ENCODE results near the gene RTTN.

DNA sequence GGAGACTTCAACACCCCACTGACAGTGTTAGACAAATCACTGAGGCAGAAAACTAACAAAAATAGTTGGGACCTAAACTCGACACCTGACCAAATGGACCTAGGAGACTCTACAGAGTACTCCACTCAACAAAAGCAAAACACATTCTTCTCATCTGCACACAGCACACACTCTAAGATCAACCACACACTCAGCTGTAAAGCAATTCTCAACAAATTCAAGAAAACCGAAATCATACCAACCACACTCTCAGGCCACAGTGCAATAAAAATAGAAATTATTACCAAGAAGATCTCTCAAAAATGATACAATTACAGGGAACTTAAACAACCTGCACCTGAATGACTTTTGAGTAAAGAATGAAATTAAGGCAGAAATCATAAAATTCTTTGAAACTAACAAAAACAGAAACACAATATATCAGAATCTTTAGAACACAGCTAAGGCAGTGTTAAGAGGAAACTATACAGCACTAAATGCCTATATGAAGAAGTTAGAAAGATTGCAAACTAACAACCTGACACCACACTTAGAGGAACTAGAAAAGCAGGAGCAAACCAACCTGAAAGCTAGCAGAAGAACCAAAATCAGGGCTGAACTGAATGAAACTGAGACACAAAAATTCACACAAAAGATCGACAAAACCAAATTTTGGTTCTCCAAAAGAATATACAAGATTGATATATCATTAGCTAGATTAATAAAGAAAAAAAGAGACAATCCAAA, 46.3 kb downstream of the RTTN start:
- TF ChIP-seq, protein P1, sequence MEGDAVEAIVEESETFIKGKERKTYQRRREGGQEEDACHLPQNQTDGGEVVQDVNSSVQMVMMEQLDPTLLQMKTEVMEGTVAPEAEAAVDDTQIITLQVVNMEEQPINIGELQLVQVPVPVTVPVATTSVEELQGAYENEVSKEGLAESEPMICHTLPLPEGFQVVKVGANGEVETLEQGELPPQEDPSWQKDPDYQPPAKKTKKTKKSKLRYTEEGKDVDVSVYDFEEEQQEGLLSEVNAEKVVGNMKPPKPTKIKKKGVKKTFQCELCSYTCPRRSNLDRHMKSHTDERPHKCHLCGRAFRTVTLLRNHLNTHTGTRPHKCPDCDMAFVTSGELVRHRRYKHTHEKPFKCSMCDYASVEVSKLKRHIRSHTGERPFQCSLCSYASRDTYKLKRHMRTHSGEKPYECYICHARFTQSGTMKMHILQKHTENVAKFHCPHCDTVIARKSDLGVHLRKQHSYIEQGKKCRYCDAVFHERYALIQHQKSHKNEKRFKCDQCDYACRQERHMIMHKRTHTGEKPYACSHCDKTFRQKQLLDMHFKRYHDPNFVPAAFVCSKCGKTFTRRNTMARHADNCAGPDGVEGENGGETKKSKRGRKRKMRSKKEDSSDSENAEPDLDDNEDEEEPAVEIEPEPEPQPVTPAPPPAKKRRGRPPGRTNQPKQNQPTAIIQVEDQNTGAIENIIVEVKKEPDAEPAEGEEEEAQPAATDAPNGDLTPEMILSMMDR (IDR thresholded peaks at IDR 0.05; ENCODE audit: low read length), result no peak
- TF ChIP-seq EZH2 (optimal IDR thresholded peaks at IDR 0.05; ENCODE audit: low read depth, low read length), result no peak
